Fibroblast of skin of right quadriceps (primary cell): ENCODE data around the gene DAZ4.
"Not testable (repeated sequence)": the region's sequence is repeated elsewhere in the genome, so short reads cannot be mapped to it uniquely, and the experiment has no call there.

Experiments
- DNase-seq: peaks from one replicate; pipeline ENCODE4 v3.0.0-alpha.2; 2013

The DAZ4 gene

GRCh38 chrY:24833619-24834018, at the start of gene DAZ4:
Gene DAZ4, plus strand, starts transcription at chrY:24833919. Its CDS starts 208 bp downstream, at chrY:24834127.
- DNase-seq, result not testable (repeated sequence)

DNA sequence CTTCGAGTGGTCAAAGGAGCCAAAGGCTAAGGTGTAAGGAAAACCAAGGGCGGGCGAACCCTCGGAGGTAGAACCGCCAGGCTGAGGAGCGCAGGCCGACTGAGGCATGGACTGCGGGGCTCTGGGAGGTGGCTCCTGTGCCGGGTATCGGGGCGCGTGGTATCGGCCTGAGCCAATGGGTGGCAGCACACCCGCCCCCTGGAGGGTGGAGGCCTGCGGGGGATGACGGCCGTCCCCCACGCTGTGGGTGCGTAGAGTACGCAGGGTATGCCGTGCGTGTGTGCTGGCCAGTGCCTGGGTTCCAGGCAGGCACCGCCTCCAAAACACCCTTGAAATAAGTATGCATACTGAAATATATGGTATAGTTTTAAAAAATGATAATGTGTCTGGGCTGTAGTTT, 20.4 kb upstream of the DAZ4 start, which contains the start of gene DAZ3:
DAZ3 (minus strand) TSS at position 101 of the 400 bp plus-strand sequence. CDS start 208 bp downstream, outside the sequence.
- DNase-seq, result not testable (repeated sequence)

- DNase-seq, result not testable (repeated sequence)
Measured at GRCh38 chrY:24821836-24822235, 11.9 kb upstream of the DAZ4 start.

DNA sequence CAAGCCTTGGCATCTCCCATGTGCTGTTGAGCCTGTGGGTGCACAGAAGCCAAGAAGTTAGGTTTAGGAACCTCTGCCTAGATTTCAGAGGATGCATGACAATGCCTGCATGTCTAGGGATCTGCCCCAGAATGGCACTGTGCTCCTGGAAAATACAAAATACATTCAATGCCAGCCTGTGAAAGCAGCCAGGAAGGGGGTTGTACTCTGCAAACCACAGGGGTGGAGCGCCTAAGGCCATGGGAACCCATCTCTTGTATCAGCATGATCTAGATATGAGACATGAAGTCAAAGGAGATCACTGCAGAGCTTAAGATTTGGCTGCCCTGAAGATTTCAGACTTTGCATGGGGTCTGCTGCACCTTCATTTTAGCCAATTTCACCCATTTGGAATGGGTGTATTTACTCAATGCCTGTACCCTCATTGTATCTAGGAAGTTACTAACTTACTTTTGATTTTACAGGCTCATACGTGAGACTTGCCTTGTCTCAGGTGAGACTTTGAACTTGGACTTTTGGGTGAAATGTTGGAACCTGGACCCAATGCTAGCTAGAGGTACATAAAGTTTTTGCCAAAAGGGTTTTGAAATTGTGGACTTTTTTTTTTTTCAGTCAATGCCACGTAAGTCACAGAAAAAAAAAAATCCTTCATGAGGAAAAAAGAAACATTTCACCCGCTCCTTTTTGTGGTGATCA, 9.4 kb upstream of the DAZ4 start:
- DNase-seq, result not testable (repeated sequence)

DNA sequence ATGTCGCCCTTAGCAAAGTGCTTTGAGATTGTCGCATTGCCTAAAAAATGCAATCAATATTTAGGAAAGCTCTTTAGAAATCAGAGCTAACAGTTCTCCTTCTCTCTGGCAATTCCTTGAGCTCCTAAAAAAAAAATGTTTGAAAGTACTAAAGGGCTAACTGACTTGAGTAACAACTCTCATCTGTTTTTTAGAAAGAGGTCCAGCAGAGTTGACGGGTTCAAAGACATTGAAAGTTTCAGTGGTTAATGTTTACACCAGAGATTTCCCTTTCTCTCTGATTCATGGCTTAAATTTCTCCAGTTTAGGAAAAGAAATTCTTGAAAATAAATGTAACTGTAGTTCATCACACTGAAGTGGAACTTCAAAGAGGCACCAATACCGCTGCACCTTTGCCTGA, 8.7 kb upstream of the DAZ4 start:
- not testable (repeated sequence) for DNase-seq
